CD4-positive, alpha-beta T cell (primary cell): ENCODE results near the gene DR1. TPM values are rescaled to one million over a fixed set of nuclear protein-coding genes. Genes with fewer than 3 reads are reported as not detected.

ENCODE experiments used
- ATAC-seq: fragments of 200-7000 bp; cut with Tn5 transposase; one replicate; pipeline ENCODE4 v1.10.0; 2022; ENCODE audit warnings: mild to moderate bottlenecking; ENCODE audit not compliant: poor library complexity
- CTCF ChIA-PET: fragments of 350-600 bp; sonication (Branson Sonifier 250); formaldehyde crosslinking; loops from one replicate; lab custom pipeline; 2021; ENCODE audit warnings: antibody characterized with exemption, inconsistent platforms; lab: Charles Lee
- POLR2A ChIA-PET: fragments of 350-600 bp; sonication (Branson Sonifier 250); formaldehyde crosslinking; loops from one replicate; lab custom pipeline; 2021; ENCODE audit warnings: antibody characterized with exemption, inconsistent platforms; lab: Charles Lee
- DNase-seq, 14 experiments: peaks; one replicate each; pipeline ENCODE4 v3.0.0-alpha.2; 2013 to 2020; ENCODE audit warnings: mixed read lengths in 2 of 14
- H3K27ac ChIP-seq, 2 donors: one replicate each; pipeline versions ENCODE4 v1.5.1 to v1.7.0; 2013; ENCODE audit warnings: low read length in 2 of 2, low read depth in 1 of 2, mild to moderate bottlenecking in 1 of 2
- H3K27me3 ChIP-seq, 2 experiments: 1 replicate in 1 of 2; 2 replicates in 1 of 2; pipeline versions ENCODE4 v1.6.1 to v1.7.0; 2013; ENCODE audit warnings: low read length in 2 of 2, control low read depth in 1 of 2, mild to moderate bottlenecking in 1 of 2, moderate library complexity in 1 of 2; ENCODE audit not compliant: insufficient read depth in 2 of 2, control insufficient read depth in 1 of 2
- H3K36me3 ChIP-seq: one replicate; pipeline ENCODE4 v1.6.1; 2013; ENCODE audit warnings: low read length, control low read depth; ENCODE audit not compliant: insufficient read depth
- H3K4me1 ChIP-seq: one replicate; pipeline ENCODE4 v1.6.1; 2013; ENCODE audit warnings: low read length, control low read depth; ENCODE audit not compliant: insufficient read depth
- H3K4me3 ChIP-seq: one replicate; pipeline ENCODE4 v1.5.1; 2013; ENCODE audit warnings: mild to moderate bottlenecking, low read length, moderate library complexity
- H3K9me3 ChIP-seq, 2 experiments: 1 replicate in 1 of 2; 2 replicates in 1 of 2; pipeline versions ENCODE4 v1.6.1 to v1.7.0; 2013; ENCODE audit warnings: low read length in 2 of 2, mild to moderate bottlenecking in 2 of 2, control low read depth in 1 of 2, moderate library complexity in 1 of 2; ENCODE audit not compliant: control insufficient read depth in 1 of 2, insufficient read depth in 1 of 2
- H3K27ac Mint-ChIP-seq: one replicate; pipeline ENCODE4 v1.8.0; 2020; ENCODE audit warnings: mixed read lengths
- H3K27me3 Mint-ChIP-seq: one replicate; pipeline ENCODE4 v1.8.0; 2021; ENCODE audit warnings: mixed read lengths
- H3K36me3 Mint-ChIP-seq: one replicate; pipeline ENCODE4 v1.8.0; 2021; ENCODE audit warnings: low read depth, mixed read lengths
- H3K4me1 Mint-ChIP-seq: one replicate; pipeline ENCODE4 v1.8.0; 2021; ENCODE audit warnings: low read depth, mixed read lengths
- H3K4me3 Mint-ChIP-seq: one replicate; pipeline ENCODE4 v1.8.0; 2020; ENCODE audit warnings: mild to moderate bottlenecking, mixed read lengths
- H3K9me3 Mint-ChIP-seq: one replicate; pipeline ENCODE4 v1.8.0; 2020; ENCODE audit warnings: mixed read lengths
- CTCF ChIP-seq: fragments of 200-600 bp; IDR thresholded peaks from one replicate; pipeline ENCODE4 v1.8.0; 2022; ENCODE audit warnings: antibody characterized with exemption, mild to moderate bottlenecking
- intact Hi-C, 2 experiments: fragments of 100-400 bp; cut with DNase I in 1 of 2; cut with micrococcal nuclease in 1 of 2; formaldehyde crosslinking; loops; one replicate each; pipeline versions ENCODE4 v1.15.1 to v1.9.0; 2023 to 2025; cut with DNase I, micrococcal nuclease
- total RNA-seq, 174 experiments: library from RNA in 2 of 174; stranded (reverse) in 2 of 174; gene quantifications; one replicate each; pipeline ENCODE4 v1.2.3 and lab custom pipeline; 2021 to 2026

DR1 gene
- total RNA-seq, 2 experiments from 2014 or later = 51.4 to 54.4 TPM

- DNase-seq (no peak), ATAC-seq (no peak)
- H3K9me3 ChIP-seq = no peaks in the 10 kb centered on the region
- TF ChIP-seq CTCF = no peak
- Mint-ChIP-seq H3K36me3 (no peaks in the 10 kb centered on the region), H3K9me3 (no peaks in the 10 kb centered on the region), H3K27ac (no peak overlapping the region), H3K4me3 (no peak overlapping the region), H3K4me1 (no peaks in the 10 kb centered on the region), H3K27me3 (peaks cover 8% of the 10 kb centered on the region)
- intact Hi-C loops = no loop called here
- no peaks in the 10 kb centered on the region for H3K4me1 ChIP-seq
- no peaks in the 10 kb centered on the region for H3K27me3 ChIP-seq
- ChIA-PET CTCF (no interaction called here), POLR2A (no interaction called here)
- no peak overlapping the region for H3K27ac ChIP-seq
- H3K36me3 ChIP-seq = no peaks in the 10 kb centered on the region
- no peak overlapping the region for H3K4me3 ChIP-seq
These were observed 69.0 kb downstream of the DR1 start for GRCh38 chr1:93414749-93415148.

GRCh38 chr1:93415296-93415695, 69.6 kb downstream of the DR1 start:
- CTCF ChIA-PET = no interaction called here
- no peak overlapping the region for H3K4me3 ChIP-seq
- intact Hi-C loops = no loop called here

DNA sequence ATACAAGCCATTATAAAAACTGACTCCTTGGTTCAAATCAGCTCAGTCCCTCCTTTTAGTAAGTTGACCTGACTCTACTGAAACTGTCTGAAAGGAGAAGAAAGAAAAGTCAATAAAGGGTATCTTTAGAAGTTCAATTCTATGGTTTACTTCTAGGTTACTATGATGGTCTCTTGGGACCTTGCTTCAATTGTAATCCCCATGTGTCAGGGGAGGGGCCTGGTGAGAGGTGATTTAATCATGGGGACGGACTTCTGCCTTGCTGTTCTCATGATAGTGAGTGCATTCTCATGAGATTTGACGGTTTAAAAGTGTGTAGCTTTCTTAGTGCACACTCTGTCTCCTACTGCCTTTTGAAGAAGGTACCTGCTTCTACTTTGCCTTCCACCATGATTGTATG, 70.5 kb downstream of the DR1 start:
- H3K4me1 Mint-ChIP-seq = no peaks in the 10 kb centered on the region
- ChIA-PET CTCF (no interaction called here), POLR2A (no interaction called here)
- Histone ChIP-seq H3K27ac (no peak overlapping the region), H3K9me3 (no peaks in the 10 kb centered on the region), H3K36me3 (no peaks in the 10 kb centered on the region), H3K4me3 (no peak overlapping the region), H3K4me1 (no peaks in the 10 kb centered on the region), H3K27me3 (no peaks in the 10 kb centered on the region)
- no peak for DNase-seq
- no peaks in the 10 kb centered on the region for H3K9me3 Mint-ChIP-seq
- no peak overlapping the region for H3K27ac Mint-ChIP-seq
- intact Hi-C loops = no loop called here
- H3K27me3 Mint-ChIP-seq = peaks cover 4% of the 10 kb centered on the region
- H3K36me3 Mint-ChIP-seq = no peaks in the 10 kb centered on the region
- no peak for TF ChIP-seq CTCF
- H3K4me3 Mint-ChIP-seq = no peak overlapping the region
- no peak for ATAC-seq

More at GRCh38 chr1:93415296-93415695, 69.6 kb downstream of the DR1 start:
- POLR2A ChIA-PET = no interaction called here
- no peaks in the 10 kb centered on the region for H3K36me3 ChIP-seq
- peaks cover 8% of the 10 kb centered on the region for H3K27me3 Mint-ChIP-seq
- H3K4me1 Mint-ChIP-seq = no peaks in the 10 kb centered on the region
- DNase-seq (no peak), ATAC-seq (no peak)
- no peaks in the 10 kb centered on the region for H3K9me3 Mint-ChIP-seq
- H3K36me3 Mint-ChIP-seq = no peaks in the 10 kb centered on the region
- TF ChIP-seq CTCF = no peak
- no peak overlapping the region for H3K27ac ChIP-seq
- no peaks in the 10 kb centered on the region for H3K4me1 ChIP-seq
- H3K27me3 ChIP-seq = no peaks in the 10 kb centered on the region
- no peak overlapping the region for H3K4me3 Mint-ChIP-seq
- H3K27ac Mint-ChIP-seq = no peak overlapping the region
- H3K9me3 ChIP-seq = no peaks in the 10 kb centered on the region

Other genes starting within 250 kb of the DR1 start
- gene TMED5, start 165.5 kb upstream of the DR1 start, total RNA-seq = 10 to 100 TPM; 42.3 to 43.2 TPM
- 1 to 10 TPM; 5.4 to 7.0 TPM for gene CCDC18, start 165.2 kb upstream of the DR1 start, total RNA-seq
- 1 to 10 TPM; 1.1 TPM for gene FNBP1L, start 102.2 kb downstream of the DR1 start, total RNA-seq